LNCAP (cell line): ENCODE results near the gene TGM3.

ENCODE experiments used
- CTCF ChIP-seq: fragments of 450-650 bp; IDR thresholded peaks from 2 replicates; pipeline ENCODE4 v1.5.1; 2017; ENCODE audit warnings: mild to moderate bottlenecking

The TGM3 gene

GRCh38 chr20:2313316-2313715 lies 17.5 kb downstream of the TGM3 start:
- TF ChIP-seq CTCF: no peak

GRCh38 chr20:2314759-2315439 lies 19.1 kb downstream of the TGM3 start:
- no peak for TF ChIP-seq CTCF

- no peak for TF ChIP-seq CTCF
These were observed 19.6 kb downstream of the TGM3 start for GRCh38 chr20:2315440-2315778.

GRCh38 chr20:2316847-2317495 lies 21.2 kb downstream of the TGM3 start:
- no peak for TF ChIP-seq CTCF

- TF ChIP-seq CTCF: no peak
These were observed 25.2 kb downstream of the TGM3 start for GRCh38 chr20:2320813-2321658.

- TF ChIP-seq CTCF: no peak
These were observed 27.2 kb downstream of the TGM3 start for GRCh38 chr20:2323051-2323450.

GRCh38 chr20:2326046-2326445 lies 30.2 kb downstream of the TGM3 start:
- no peak for TF ChIP-seq CTCF
